ENCODE measurements around the gene BRK1. TPM values are rescaled to one million over a fixed set of nuclear protein-coding genes. Genes with fewer than 3 reads are reported as not detected.

Gene BRK1
- 95.9 and 106 TPM in 2 replicates for total RNA-seq

DNA sequence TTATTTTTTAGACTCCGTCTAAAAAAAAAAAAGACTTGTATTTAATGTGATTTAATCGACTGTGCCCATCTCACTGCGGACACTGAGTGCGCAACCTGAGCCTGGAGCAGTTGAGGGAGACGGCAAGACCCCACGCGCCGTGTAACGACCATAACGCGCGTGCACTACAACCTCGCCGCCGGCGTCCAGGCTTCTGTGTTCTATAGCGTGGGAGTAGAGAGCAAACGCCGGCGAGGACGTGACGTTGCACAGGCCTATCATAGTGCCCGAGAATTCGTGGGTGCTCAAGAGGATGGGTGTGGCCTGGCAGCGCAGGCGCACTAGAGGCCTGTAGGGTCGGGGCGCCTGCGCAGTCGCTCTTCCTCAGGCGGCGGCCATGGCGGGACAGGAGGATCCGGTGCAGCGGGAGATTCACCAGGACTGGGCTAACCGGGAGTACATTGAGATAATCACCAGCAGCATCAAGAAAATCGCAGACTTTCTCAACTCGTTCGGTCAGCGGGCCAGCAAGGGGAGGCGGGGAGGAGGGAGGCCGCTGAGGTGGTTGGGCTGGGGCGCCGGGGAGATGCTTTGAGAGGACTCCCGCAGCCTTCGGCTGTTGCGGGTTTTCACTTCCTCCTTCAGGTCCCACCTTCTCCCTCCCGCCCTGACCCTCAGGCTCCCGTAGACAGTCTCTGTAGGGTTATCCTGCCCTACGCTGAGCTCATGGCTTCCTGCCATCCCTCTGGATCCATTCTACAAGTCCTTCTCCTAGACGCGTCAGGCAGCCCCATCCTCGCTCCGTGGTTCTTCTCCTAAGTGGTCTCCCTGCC is at the start of gene BRK1:
TSS of gene BRK1 (plus strand) at position 350 of the 812 bp plus-strand sequence. CDS start at position 377, 27 bp downstream.

DNA sequence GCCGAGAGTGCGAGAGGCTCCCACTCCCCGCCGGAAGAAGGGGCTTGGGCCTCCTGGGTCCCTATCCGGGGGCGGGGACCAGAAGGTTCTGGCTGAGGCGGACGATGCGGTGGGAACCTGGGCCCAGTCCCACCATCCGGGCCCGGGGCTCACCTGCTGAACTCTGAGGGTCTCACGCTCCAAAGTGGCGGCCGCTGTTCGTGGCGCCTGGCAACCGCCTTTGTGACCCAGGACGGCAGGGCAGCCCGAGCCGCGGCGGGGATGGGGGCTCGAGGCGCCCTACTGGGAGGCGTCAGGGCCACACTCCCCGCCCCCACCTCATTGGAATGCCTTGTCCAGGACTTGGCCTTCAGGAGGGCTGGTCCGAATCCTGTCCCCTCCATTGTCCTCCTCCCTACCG is 7.4 kb upstream of the BRK1 start, which contains the start of gene FANCD2OS:
TSS of gene FANCD2OS (minus strand) at position 165 of the 400 bp plus-strand sequence. CDS start 3,481 bp downstream, outside the sequence.

DNA sequence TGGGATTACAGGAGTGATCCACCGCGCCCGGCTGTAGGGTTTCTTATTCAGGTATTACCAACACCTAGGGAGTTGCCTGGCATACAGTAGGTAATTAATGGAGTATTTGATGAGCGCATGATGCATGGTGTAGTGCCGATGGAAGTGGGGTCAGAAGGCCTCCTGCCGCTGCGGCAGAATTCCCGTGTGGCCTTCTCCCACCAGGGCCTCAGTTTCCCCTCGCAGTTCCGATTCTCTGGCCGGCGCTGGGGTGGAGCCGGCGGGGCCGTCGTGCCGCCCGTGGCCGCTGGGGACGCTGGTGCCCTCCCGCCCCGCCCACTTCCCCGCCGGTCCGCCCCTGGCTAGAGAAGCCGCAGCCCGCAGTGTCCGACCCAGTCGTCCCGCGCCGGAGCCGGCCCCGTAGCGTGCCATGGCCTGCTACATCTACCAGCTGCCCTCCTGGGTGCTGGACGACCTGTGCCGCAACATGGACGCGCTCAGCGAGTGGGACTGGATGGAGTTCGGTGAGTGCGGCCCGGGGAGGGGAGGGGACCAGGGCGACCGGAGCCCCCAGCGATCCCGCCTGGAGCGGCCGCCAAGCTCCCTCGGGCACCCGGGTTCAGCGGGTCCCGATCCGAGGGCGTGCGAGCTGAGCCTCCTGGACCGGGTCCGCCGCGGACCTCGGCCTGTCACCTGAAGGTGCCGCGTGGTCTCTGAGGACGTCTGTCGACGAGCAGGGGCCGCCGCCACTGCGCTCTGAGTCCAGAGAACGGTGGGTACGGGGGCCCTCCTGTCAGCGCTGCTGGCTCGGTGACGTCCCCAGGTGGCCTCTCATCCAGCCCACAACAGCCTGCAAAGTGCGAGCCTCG is 49.3 kb downstream of the BRK1 start, which contains the start of gene IRAK2:
TSS of gene IRAK2 (plus strand) at position 374 of the 848 bp plus-strand sequence. CDS start at position 410, 36 bp downstream.

Other genes starting within 250 kb of the BRK1 start
- gene CIDEC, start 235.4 kb upstream of the BRK1 start, total RNA-seq = 3.5 and 5.1 TPM in 2 replicates
- gene JAGN1, start 225.1 kb upstream of the BRK1 start, total RNA-seq = 53.0 and 72.9 TPM in 2 replicates
- 44.7 and 50.6 TPM in 2 replicates for gene IL17RE, start 212.8 kb upstream of the BRK1 start, total RNA-seq
- gene IL17RC, start 198.6 kb upstream of the BRK1 start, total RNA-seq = 365 and 408 TPM in 2 replicates
- 33.5 and 40.8 TPM in 2 replicates for gene CRELD1, start 181.8 kb upstream of the BRK1 start, total RNA-seq
- gene PRRT3, start 163.3 kb upstream of the BRK1 start, total RNA-seq = 1.8 and 3.1 TPM in 2 replicates
- 33.4 and 41.2 TPM in 2 replicates for gene EMC3, start 128.8 kb upstream of the BRK1 start, total RNA-seq
- 6.3 and 9.7 TPM in 2 replicates for gene FANCD2, start 89.2 kb upstream of the BRK1 start, total RNA-seq
- gene FANCD2OS, start 7.4 kb upstream of the BRK1 start, total RNA-seq = not detected in 2 replicates
- gene VHL, start 26.1 kb downstream of the BRK1 start, total RNA-seq = 32.9 and 47.5 TPM in 2 replicates
- 0.87 and 1.6 TPM in 2 replicates for gene IRAK2, start 49.2 kb downstream of the BRK1 start, total RNA-seq
- gene TATDN2, start 132.8 kb downstream of the BRK1 start, total RNA-seq = 20.8 and 24.7 TPM in 2 replicates
- gene GHRL, start 177.3 kb downstream of the BRK1 start, total RNA-seq = under 0.01 TPM in 1 of 2 replicates, not detected in the other
- gene SEC13, start 205.4 kb downstream of the BRK1 start, total RNA-seq = 247 and 359 TPM in 2 replicates